ENCODE measurements around the gene RPS8. TPM values are rescaled to one million over a fixed set of nuclear protein-coding genes. Genes with fewer than 3 reads are reported as not detected.

RPS8 gene
- total RNA-seq, 2 experiments from 2014 or later, result 3,218 to 3,314 TPM

DNA sequence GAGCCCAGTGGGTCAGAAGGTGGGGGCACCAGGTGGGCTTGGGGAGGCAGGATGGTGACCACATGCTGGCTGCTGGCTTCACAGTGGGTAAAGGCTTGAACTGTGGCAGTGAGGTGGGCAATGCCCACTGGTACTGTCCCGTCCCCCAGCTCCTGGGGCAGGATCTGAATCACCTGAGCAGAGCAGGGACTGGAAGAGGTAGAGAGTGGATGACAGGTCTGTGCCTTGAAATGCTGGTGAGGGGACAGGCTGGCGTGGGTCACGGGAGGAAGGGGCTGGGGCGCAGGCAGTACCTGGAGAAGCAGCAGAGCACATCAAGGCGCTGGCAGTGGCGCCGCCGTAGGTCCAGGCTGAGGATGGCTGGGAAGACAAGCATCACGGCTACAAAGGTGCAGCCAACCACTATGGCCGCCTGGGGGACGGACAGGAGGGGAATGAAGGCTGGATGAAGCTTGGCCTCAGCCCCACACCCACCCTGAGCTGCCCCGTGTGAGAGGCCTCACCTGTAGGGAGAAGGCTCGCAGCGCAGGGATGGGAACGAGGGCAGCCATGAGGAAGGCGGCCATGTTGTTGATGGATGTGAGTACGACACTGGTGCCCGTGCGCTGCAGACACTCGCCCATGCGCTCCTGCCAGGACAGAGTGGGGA is 52.8 kb downstream of the RPS8 start:
- TF ChIP-seq, protein P1, sequence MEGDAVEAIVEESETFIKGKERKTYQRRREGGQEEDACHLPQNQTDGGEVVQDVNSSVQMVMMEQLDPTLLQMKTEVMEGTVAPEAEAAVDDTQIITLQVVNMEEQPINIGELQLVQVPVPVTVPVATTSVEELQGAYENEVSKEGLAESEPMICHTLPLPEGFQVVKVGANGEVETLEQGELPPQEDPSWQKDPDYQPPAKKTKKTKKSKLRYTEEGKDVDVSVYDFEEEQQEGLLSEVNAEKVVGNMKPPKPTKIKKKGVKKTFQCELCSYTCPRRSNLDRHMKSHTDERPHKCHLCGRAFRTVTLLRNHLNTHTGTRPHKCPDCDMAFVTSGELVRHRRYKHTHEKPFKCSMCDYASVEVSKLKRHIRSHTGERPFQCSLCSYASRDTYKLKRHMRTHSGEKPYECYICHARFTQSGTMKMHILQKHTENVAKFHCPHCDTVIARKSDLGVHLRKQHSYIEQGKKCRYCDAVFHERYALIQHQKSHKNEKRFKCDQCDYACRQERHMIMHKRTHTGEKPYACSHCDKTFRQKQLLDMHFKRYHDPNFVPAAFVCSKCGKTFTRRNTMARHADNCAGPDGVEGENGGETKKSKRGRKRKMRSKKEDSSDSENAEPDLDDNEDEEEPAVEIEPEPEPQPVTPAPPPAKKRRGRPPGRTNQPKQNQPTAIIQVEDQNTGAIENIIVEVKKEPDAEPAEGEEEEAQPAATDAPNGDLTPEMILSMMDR (IDR thresholded peaks at IDR 0.05), result no peak
- POLR2A ChIA-PET, result interaction anchor here (1.1 to 12.2 kb wide), 4 partner anchors 8 to 104 kb away, joined by 3 to 466 read pairs (median 36); partner anchors contain the start of genes RNU5D-1 and RPS8
- Mint-ChIP-seq H3K27me3 (no peaks in the 10 kb centered on the region), H3K4me1 (ENCODE audit: low read depth) (peaks cover 2% of the 10 kb centered on the region), H3K27ac (no peak overlapping the region), H3K9me3 (no peaks in the 10 kb centered on the region), H3K4me3 (no peak overlapping the region), H3K36me3 (ENCODE audit: low read depth) (no peaks in the 10 kb centered on the region)
- intact Hi-C loops (cut with micrococcal nuclease), result no loop called here
- ATAC-seq (no peak), DNase-seq (no peak)
- CTCF ChIA-PET, result interaction anchor here (0.8 kb wide), 1 partner anchor 8 kb away, joined by 3 read pairs; no protein-coding TSS in a partner anchor

Other genes starting within 250 kb of the RPS8 start
- gene TMEM53, start 101.1 kb upstream of the RPS8 start, total RNA-seq, result 1 to 10 TPM; 2.3 to 3.5 TPM
- gene ARMH1, start 100.8 kb upstream of the RPS8 start, total RNA-seq, result 100 to 1,000 TPM; 162 to 165 TPM
- gene RNU5D-1, start 44.4 kb upstream of the RPS8 start, total RNA-seq, result not detected
- gene KIF2C, start 35.7 kb upstream of the RPS8 start, total RNA-seq, result 10 to 100 TPM; 92.6 to 95.0 TPM
- gene BEST4, start 12.6 kb downstream of the RPS8 start, total RNA-seq, result 1 to 10 TPM in 1 of 2 experiments, under 1 TPM in 1; 0.87 to 1.0 TPM
- 10 to 100 TPM; 36.4 to 36.6 TPM for gene PLK3, start 24.8 kb downstream of the RPS8 start, total RNA-seq
- 1 to 10 TPM in 1 of 2 experiments, under 1 TPM in 1; 0.36 to 1.1 TPM for gene DYNLT4, start 31.8 kb downstream of the RPS8 start, total RNA-seq
- 1 to 10 TPM; 4.8 to 5.6 TPM for gene BTBD19, start 33.0 kb downstream of the RPS8 start, total RNA-seq
- gene PTCH2, start 67.7 kb downstream of the RPS8 start, total RNA-seq, result under 1 TPM; 0.13 to 0.97 TPM
- 10 to 100 TPM; 40.5 to 45.3 TPM for gene EIF2B3, start 211.1 kb downstream of the RPS8 start, total RNA-seq
- 10 to 100 TPM; 16.4 to 16.9 TPM for gene HECTD3, start 235.8 kb downstream of the RPS8 start, total RNA-seq
- gene UROD, start 236.7 kb downstream of the RPS8 start, total RNA-seq, result 100 to 1,000 TPM; 109 to 113 TPM